Parathyroid adenoma (tissue), 2 donors: ENCODE results near the gene MCC.
A peak's percentile ranks its signal among the peaks of the same experiment; 100 is the strongest.

ENCODE experiments used
- H2AFZ ChIP-seq: fragments of 300-600 bp; sonication (generic); one replicate; pipeline ENCODE4 v1.7.0; 2017; ENCODE audit warnings: antibody characterized with exemption, mild to moderate bottlenecking
- H3K27ac ChIP-seq: fragments of 300-600 bp; sonication (generic); one replicate; pipeline ENCODE4 v1.7.0; 2017
- H3K27me3 ChIP-seq: fragments of 300-600 bp; sonication (generic); one replicate; pipeline ENCODE4 v1.7.0; 2017; ENCODE audit warnings: low read length; ENCODE audit not compliant: control insufficient read depth, insufficient read depth
- H3K36me3 ChIP-seq: fragments of 300-600 bp; sonication (generic); one replicate; pipeline ENCODE4 v1.7.0; 2017; ENCODE audit warnings: low read length; ENCODE audit not compliant: control insufficient read depth, insufficient read depth
- H3K4me1 ChIP-seq: fragments of 300-600 bp; sonication (generic); one replicate; pipeline ENCODE4 v1.7.0; 2017; ENCODE audit warnings: control low read depth
- H3K4me2 ChIP-seq: fragments of 300-600 bp; sonication (generic); one replicate; pipeline ENCODE4 v1.7.0; 2017; ENCODE audit warnings: low read length
- H3K4me3 ChIP-seq: fragments of 300-600 bp; sonication (generic); one replicate; pipeline ENCODE4 v1.7.0; 2017; ENCODE audit warnings: low read depth, low read length
- H3K79me2 ChIP-seq: fragments of 300-600 bp; sonication (generic); one replicate; pipeline ENCODE4 v1.7.0; 2017; ENCODE audit warnings: control low read depth
- H3K9ac ChIP-seq: fragments of 300-600 bp; sonication (generic); one replicate; pipeline ENCODE4 v1.7.0; 2017; ENCODE audit warnings: mild to moderate bottlenecking
- H3K9me3 ChIP-seq: fragments of 300-600 bp; sonication (generic); one replicate; pipeline ENCODE4 v1.7.0; 2017; ENCODE audit warnings: low read length; ENCODE audit not compliant: control insufficient read depth
- CTCF ChIP-seq: fragments of 300-600 bp; sonication (generic); IDR thresholded peaks from one replicate; pipeline ENCODE4 v1.7.0; 2017; ENCODE audit warnings: antibody characterized with exemption, mild to moderate bottlenecking
- donor health status: primary hyperparathyroidism.

The MCC gene

GRCh38 chr5:113110117-113110516 is 378.1 kb downstream of the MCC start:
- Histone ChIP-seq H3K27me3 (no peaks in the 10 kb centered on the region), H3K4me1 (peaks cover 62% of the 10 kb centered on the region), H2AFZ (no peak overlapping the region), H3K4me3 (no peak overlapping the region), H3K9me3 (no peaks in the 10 kb centered on the region), H3K27ac (peak overlapping the region; percentile 97), H3K36me3 (no peaks in the 10 kb centered on the region), H3K79me2 (peaks cover 74% of the 10 kb centered on the region), H3K4me2 (no peak overlapping the region), H3K9ac (no peak overlapping the region)
- no peak for TF ChIP-seq CTCF

DNA sequence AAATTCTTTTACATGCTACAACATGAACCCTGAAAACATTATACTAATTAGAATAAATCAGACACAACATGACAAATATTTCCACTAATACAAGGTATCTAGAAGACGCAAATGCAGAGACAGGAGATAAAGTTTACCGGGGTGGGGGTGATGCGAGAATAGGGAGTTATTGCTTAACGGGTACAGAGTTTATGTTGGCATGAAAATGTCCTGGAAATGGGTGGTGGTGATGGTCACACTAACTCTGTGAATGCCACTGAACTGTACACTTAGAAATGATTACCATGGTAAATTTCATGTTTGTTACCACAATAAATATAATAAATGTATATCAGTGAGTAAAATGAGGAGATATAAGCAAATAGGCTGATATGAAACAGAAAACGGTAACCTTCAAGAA is 378.9 kb downstream of the MCC start:
- Histone ChIP-seq H3K79me2 (peaks cover 68% of the 10 kb centered on the region), H3K4me2 (no peak overlapping the region), H3K4me1 (peaks cover 61% of the 10 kb centered on the region), H3K4me3 (no peak overlapping the region), H3K9ac (no peak overlapping the region), H3K27me3 (no peaks in the 10 kb centered on the region), H2AFZ (no peak overlapping the region), H3K27ac (peak overlapping the region; percentile 97), H3K9me3 (no peaks in the 10 kb centered on the region), H3K36me3 (peaks cover 2% of the 10 kb centered on the region)
- no peak for TF ChIP-seq CTCF

DNA sequence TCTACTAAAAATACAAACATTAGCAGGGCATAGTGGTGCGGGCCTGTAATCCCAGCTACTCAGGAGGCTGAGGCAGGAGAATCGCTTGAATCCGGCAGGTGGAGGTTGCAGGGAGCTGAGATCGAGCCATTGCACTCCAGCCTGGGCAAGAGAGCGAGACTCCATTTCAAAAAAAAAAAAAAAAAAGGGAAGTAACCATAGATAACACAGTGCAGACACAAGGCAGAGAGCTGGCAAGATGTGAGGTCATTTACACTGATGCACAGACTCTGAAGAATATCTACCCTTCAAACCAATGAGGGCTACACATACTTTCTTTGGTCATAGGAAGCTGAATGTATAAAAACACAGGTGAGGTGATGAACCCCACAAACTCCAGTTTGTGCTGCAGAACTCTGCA is 379.8 kb downstream of the MCC start:
- no peaks in the 10 kb centered on the region for H3K9me3 ChIP-seq

GRCh38 chr5:113106821-113107220 is 381.4 kb downstream of the MCC start:
- Histone ChIP-seq H3K79me2 (peaks cover 56% of the 10 kb centered on the region), H3K9ac (no peak overlapping the region), H3K27me3 (no peaks in the 10 kb centered on the region), H3K9me3 (no peaks in the 10 kb centered on the region), H3K4me2 (no peak overlapping the region), H3K27ac (peak overlapping the region; percentile 18), H3K4me3 (no peak overlapping the region), H3K4me1 (peaks cover 59% of the 10 kb centered on the region), H2AFZ (no peak overlapping the region), H3K36me3 (peaks cover 2% of the 10 kb centered on the region)
- no peak for TF ChIP-seq CTCF

More for the DNA sequence above, 379.8 kb downstream of the MCC start:
- H3K27ac ChIP-seq, result peak overlapping the region; percentile 97
- H3K27me3 ChIP-seq, result no peaks in the 10 kb centered on the region
- H3K4me3 ChIP-seq, result no peak overlapping the region
- H3K36me3 ChIP-seq, result peaks cover 2% of the 10 kb centered on the region
- peaks cover 61% of the 10 kb centered on the region for H3K4me1 ChIP-seq
- no peak overlapping the region for H3K4me2 ChIP-seq
- TF ChIP-seq CTCF, result no peak
- H3K79me2 ChIP-seq, result peaks cover 67% of the 10 kb centered on the region
- H2AFZ ChIP-seq, result no peak overlapping the region
- H3K9ac ChIP-seq, result no peak overlapping the region

- TF ChIP-seq CTCF, result no peak
- no peak overlapping the region for H3K4me2 ChIP-seq
- H3K9ac ChIP-seq, result no peak overlapping the region
- H3K27me3 ChIP-seq, result no peaks in the 10 kb centered on the region
- H3K9me3 ChIP-seq, result no peaks in the 10 kb centered on the region
- H3K27ac ChIP-seq, result peak overlapping the region; percentile 40
- H2AFZ ChIP-seq, result no peak overlapping the region
- H3K36me3 ChIP-seq, result peaks cover 2% of the 10 kb centered on the region
- no peak overlapping the region for H3K4me3 ChIP-seq
- peaks cover 45% of the 10 kb centered on the region for H3K79me2 ChIP-seq
- peaks cover 67% of the 10 kb centered on the region for H3K4me1 ChIP-seq
Observed at GRCh38 chr5:113105693-113106280, 382.5 kb downstream of the MCC start.
